Stimulated activated CD4-positive, alpha-beta T cell treated with anti-CD3 and anti-CD28 coated beads, Interleukin-2, amount 100 ng/mL, for 4 hours (primary cell): ENCODE data around the gene HEYL.

Experiments used
- DNase-seq: peaks from one replicate; pipeline ENCODE4 v3.0.0-alpha.2; 2020; ENCODE audit warnings: low read depth

Gene HEYL

GRCh38 chr1:39639305-39640130 is at the start of gene HEYL:
HEYL (minus strand) TSS chr1:39639643; CDS start chr1:39639625, 18 bp downstream.
- peak; percentile 76 for DNase-seq

GRCh38 chr1:39689214-39689613 is 49.8 kb upstream of the HEYL start:
- DNase-seq: no peak

DNA sequence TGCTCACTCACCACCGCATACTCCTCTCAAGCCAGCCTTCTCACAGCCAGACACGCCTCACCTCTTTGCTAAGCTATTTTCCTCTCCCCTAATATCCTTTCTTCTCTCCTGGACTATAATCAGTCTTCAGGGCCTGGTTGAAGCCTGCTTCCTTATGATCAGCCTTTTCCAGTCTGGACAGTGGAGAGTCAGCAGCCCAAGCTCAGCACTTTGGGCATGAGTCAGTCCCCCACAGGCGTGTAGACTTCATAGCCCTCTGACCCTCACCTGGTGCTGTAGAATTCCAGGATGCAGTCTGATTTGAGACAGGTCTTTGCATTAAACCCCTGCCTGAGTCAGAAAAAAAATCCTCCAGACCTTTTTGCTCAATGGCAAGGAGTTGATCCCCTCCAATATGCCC is 49.3 kb upstream of the HEYL start:
- no peak for DNase-seq

DNA sequence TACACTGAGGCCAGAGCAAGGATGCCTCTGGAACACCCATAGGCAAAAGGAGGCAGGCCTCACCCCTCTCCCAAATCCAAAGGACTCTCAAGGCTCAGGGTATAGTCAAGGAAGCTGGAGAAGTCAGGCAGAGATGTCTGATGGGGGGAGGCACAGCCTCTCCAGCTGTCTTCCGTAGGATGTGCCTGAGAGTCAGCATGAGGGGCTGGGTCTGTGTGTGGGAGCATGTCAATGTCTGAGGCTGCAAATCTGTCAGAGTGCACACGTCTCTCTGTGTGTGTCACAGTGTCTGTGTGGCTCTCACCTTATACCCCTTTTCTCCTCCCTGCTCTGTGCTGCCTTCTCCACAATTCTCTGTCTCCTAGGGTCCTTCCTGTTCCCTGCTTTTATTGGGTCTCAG is 47.8 kb upstream of the HEYL start:
- no peak for DNase-seq

DNA sequence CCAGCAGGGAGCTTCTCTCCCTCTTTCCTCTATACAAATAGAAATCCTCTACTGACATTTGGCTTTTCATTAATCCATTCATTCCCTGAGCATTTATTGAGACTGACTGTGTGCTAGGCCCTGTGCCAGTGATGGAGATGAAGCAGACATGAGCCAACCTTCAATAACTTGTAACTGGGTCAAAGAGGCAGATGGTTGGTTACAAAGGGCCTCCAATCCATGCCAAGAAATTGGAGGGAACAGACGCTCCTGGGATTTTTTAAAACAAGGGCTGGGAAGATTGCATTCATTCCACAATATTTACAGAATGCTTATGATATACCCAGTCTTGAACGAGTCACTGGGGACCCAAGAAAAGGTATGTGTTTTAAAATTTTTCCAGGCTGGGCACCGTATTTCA is 45.6 kb upstream of the HEYL start:
- no peak for DNase-seq

DNA sequence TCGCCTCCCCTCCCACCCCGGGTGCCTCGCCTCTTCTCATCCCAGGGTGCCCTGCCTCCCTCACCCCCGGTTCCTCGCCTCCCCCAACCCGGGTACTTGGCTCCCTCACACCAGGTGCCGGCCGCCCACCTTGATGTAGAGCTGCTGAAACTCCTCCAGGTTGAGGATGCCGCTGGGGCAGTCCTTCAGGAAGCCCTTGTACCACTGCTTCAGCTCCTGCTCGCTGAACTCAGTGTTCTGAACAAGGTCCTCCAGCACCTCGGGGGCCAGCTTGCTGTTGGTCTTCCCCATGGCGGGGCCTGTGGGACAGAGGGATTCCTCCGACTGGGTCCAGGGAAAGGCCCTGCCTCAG is 44.8 kb upstream of the HEYL start:
- DNase-seq: no peak

GRCh38 chr1:39683591-39684312 is 44.3 kb upstream of the HEYL start:
- peak; percentile 33 for DNase-seq

DNA sequence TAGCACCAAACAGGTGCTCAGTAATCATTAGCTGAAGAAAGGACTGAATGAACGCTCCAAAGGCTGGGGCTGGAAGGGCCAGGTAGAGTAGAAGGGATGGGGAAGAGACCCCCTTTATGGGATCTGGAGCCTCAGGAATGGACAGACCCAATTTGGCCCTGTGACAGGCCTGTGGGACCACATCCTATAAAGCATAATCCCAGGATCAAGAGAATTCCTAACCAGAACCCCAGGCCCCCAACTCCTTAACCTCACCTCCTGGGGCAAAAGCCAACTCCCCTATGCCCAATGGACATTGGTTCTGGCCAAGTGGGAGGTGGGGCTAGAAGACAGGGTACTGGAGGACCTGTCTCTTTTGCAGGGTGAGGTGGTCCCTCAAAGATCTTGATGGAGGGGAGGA is 42.6 kb upstream of the HEYL start:
- no peak for DNase-seq

GRCh38 chr1:39681294-39681693 is 41.9 kb upstream of the HEYL start:
- no peak for DNase-seq

DNA sequence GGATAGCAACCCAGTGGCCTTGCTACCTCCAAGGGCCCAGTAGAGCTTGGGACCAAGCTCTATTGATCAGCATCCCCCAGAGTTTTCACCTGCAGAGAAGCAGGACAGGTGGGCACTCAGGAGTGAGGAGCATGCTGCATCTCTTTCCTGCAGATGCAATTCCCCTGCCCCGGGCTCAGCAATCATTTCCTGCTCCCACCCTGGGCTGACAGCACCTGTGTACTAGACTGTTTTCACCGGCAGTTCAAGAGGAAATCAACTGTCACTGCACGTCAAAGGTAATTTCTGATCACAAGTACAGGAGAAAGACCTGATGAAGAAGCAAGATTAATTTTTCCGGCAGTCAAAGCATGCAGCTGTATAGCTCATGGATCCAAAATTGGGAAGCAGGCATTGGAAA is 41.3 kb upstream of the HEYL start:
- no peak for DNase-seq

GRCh38 chr1:39679821-39680220 is 40.4 kb upstream of the HEYL start:
- no peak for DNase-seq

- no peak for DNase-seq
Measured at GRCh38 chr1:39678889-39679288, 39.4 kb upstream of the HEYL start.

DNA sequence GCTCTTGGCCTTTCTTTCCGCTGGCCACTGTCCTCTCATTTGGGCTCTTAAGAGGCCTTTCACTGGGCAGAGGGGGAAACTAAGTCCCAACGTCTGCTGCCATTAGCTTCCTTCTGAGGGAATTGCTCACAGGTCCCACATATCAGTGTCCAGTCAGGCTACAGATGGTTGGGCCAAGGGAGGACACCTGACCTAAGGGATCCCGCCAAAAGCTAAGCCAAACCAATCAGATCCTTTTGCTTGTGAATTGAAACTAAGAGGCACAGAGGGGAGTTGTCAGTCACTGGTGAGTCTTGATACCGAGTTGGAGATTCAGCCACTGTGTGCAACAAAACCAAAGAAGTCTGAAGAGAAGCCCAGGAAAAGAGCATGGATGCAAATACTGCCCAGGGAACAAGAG is 38.2 kb upstream of the HEYL start:
- no peak for DNase-seq

GRCh38 chr1:39676948-39677548 is 37.6 kb upstream of the HEYL start:
- DNase-seq: no peak

DNA sequence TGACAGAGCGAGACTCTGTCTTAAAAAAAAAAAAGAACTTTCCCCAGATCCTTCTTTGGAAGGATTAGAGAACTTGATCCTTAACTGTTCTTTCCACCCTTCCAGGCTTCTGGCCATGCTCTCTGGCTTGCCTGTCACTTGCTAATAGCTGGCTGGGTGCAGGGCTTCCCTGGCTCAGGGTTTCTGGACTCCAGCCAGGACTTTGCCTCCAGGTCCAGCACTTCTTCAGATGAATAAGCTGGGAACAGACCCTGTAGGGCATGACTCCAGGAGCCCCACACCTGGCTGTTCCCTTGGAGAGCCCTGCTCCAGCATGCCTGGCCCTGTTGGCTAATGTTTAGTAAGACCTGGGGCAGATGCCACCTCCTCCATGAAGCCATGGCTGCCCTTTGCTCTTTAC is 35.8 kb upstream of the HEYL start:
- DNase-seq: no peak

DNA sequence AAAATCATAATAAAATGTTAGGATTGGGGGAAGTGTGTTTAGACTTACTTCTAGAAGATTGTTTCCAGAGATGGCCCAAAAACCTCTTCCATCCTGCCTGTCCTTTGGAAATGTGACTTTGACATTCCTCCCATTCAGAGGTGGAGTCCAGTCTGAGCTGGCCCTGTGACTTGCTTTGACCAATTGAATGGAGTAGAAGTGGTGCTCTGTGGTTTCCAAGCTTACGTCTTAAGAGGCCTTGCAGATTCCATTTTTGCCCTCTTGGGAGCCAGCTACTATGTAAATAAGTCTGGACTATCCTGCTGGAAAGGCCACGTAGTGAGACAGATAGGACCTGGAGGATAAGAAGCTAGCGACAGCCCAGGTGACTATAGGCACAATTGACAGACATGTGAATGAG is 33.8 kb upstream of the HEYL start:
- DNase-seq: no peak

- no peak for DNase-seq
Measured at GRCh38 chr1:39672551-39672947, 33.1 kb upstream of the HEYL start.

DNA sequence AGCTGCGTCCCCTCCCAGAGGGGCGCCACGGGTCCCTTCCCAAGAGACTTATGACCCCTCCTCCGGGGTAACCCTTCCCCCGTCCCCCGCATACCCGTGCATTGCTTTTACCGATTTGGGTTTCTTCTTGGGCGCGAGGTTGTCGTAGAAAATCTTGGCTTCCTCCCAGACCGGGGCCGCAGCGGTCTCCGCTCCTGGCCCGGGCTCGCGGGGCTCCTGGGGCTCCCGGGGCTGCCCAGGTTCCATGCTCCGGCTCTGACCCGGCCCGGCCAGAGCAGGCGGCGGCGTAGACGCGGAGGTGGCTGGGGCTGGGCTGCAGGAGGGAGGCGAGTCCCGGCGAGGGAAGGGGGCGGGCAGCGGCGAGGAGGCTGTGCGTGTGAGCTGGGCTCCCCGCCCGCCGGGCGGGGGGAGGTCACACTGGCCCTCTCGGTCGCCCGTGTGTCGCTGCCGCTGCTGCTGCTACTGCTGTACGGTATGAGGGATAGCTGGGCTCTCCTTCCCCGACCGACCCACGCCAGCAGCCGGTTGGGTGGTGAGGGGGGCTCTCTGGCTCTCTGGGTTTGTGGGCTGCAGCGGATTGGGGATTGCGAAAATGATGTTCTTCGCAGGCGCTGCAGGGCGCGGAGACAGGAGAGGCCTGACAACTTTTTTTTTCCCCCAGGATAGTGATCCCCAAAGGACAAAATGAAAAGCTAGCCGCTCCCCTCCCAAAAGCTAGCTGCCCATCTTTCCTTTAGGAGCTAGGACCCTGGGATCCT is 32.5 kb upstream of the HEYL start, which contains the start of gene NT5C1A:
NT5C1A (minus strand) TSS at position 315 of the 758 bp plus-strand sequence; CDS start at position 246, 69 bp downstream.
- DNase-seq: no peak

GRCh38 chr1:39671433-39671792 is 32.0 kb upstream of the HEYL start:
- DNase-seq: no peak

DNA sequence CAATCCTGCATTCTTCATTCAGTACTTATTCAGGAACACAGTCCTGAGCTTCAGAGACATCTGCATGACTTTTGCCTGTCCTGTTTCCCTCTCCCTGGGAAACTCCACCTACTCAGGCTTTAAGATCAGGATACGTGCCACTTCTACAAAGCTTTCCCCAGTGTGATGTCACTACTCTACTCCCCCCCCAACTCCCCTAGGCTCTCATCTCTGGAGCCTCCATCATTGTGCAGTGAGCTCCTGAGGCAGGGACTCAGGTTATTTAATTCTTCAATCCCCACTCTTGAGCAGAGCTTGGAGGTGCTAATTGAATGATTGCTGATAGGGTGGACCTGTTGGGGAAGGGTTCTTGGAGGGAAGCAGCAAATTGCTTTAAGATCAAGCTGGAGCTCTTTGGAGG is 31.2 kb upstream of the HEYL start:
- DNase-seq: no peak

- no peak for DNase-seq
Measured at GRCh38 chr1:39668894-39669293, 29.5 kb upstream of the HEYL start.

GRCh38 chr1:39668111-39668510 is 28.7 kb upstream of the HEYL start:
- DNase-seq: no peak

GRCh38 chr1:39666772-39667171 is 27.3 kb upstream of the HEYL start:
- no peak for DNase-seq
